IMR-90 (cell line): Measurements from ENCODE around the gene TNRC6B. TPM values are rescaled to one million over a fixed set of nuclear protein-coding genes. Genes with fewer than 3 reads are reported as not detected.

Source experiments
- ATAC-seq: fragments of 200-7000 bp; cut with Tn5 transposase; 2 replicates; pipeline ENCODE4 v1.9.1; 2020; ENCODE audit warnings: low read depth, mild to moderate bottlenecking, moderate library complexity
- BruUV-seq: library from RNA; stranded (reverse); fragments of 400-500 nt; replicated peaks from 2 replicates; lab custom pipeline; 2021; lab: Mats Ljungman, UMichigan
- CTCF ChIA-PET: fragments of 300-600 bp; formaldehyde crosslinking; extraction: SDS; loops from one replicate; lab custom pipeline; 2021; ENCODE audit warnings: antibody characterized with exemption; lab: Yijun Ruan, JAX
- POLR2A ChIA-PET: fragments of 300-600 bp; sonication (Branson Sonifier 250); formaldehyde crosslinking; loops from one replicate; lab custom pipeline; 2022; ENCODE audit warnings: antibody characterized with exemption; ENCODE audit not compliant: unreplicated experiment; lab: Charles Lee
- DNase-seq: peaks from one replicate; pipeline ENCODE4 v3.0.0; 2013
- H2AFZ ChIP-seq: replicated peaks from 2 replicates; pipeline ENCODE3; 2013; ENCODE audit warnings: low read length, mild to moderate bottlenecking; ENCODE audit not compliant: poor library complexity
- H2AK5ac ChIP-seq: 2 replicates; pipeline ENCODE4 v1.6.1; 2013; ENCODE audit warnings: low read depth, low read length, inconsistent platforms
- H2AK9ac ChIP-seq: replicated peaks from 2 replicates; pipeline ENCODE3; 2013; ENCODE audit warnings: mild to moderate bottlenecking, low read depth, low read length, moderate library complexity; ENCODE audit not compliant: poor library complexity
- H2BK120ac ChIP-seq: 2 replicates; pipeline ENCODE4 v1.6.1; 2013; ENCODE audit warnings: low read depth, low read length, inconsistent platforms
- H2BK15ac ChIP-seq: 3 replicates; pipeline ENCODE4 v1.6.1; 2013; ENCODE audit warnings: low read depth, low read length, inconsistent platforms
- H2BK20ac ChIP-seq: 2 replicates; pipeline ENCODE4 v1.6.1; 2013; ENCODE audit warnings: low read depth, mild to moderate bottlenecking, inconsistent platforms, low read length, moderate library complexity
- H2BK5ac ChIP-seq: 2 replicates; pipeline ENCODE4 v1.6.1; 2013; ENCODE audit warnings: mild to moderate bottlenecking, low read depth, low read length, inconsistent platforms; ENCODE audit not compliant: poor library complexity, severe bottlenecking
- H3K14ac ChIP-seq: replicated peaks from 2 replicates; pipeline ENCODE4 v1.6.1; 2013; ENCODE audit warnings: low read depth, low read length, inconsistent platforms
- H3K18ac ChIP-seq: 2 replicates; pipeline ENCODE4 v1.6.1; 2013; ENCODE audit warnings: low read depth, low read length, control low read depth
- H3K23ac ChIP-seq: 2 replicates; pipeline ENCODE4 v1.6.1; 2013; ENCODE audit warnings: low read depth, low read length, inconsistent platforms
- H3K27ac ChIP-seq: 2 replicates; pipeline ENCODE4 v1.5.1; 2013; ENCODE audit warnings: mild to moderate bottlenecking, control low read depth, low read length; ENCODE audit not compliant: insufficient read depth
- H3K27me3 ChIP-seq: 2 replicates; pipeline ENCODE4 v1.6.1; 2013; ENCODE audit warnings: low read length; ENCODE audit not compliant: control insufficient read depth, insufficient read depth
- H3K36me3 ChIP-seq: 2 replicates; pipeline ENCODE4 v1.6.1; 2013; ENCODE audit warnings: low read length, mixed read lengths; ENCODE audit not compliant: control insufficient read depth, insufficient read depth
- H3K4ac ChIP-seq: 2 replicates; pipeline ENCODE4 v1.6.1; 2013; ENCODE audit warnings: low read depth, low read length, inconsistent platforms
- H3K4me1 ChIP-seq: 2 replicates; pipeline ENCODE4 v1.6.1; 2013; ENCODE audit warnings: low read length, mixed read lengths; ENCODE audit not compliant: control insufficient read depth, insufficient read depth
- H3K4me2 ChIP-seq: 2 replicates; pipeline ENCODE4 v1.6.1; 2013; ENCODE audit warnings: low read depth, mild to moderate bottlenecking, control low read depth, low read length, moderate library complexity
- H3K4me3 ChIP-seq: 2 replicates; pipeline ENCODE4 v1.5.1; 2013; ENCODE audit warnings: low read depth, mild to moderate bottlenecking, control low read depth, low read length, moderate library complexity; ENCODE audit not compliant: insufficient read depth
- H3K56ac ChIP-seq: 2 replicates; pipeline ENCODE4 v1.6.1; 2013; ENCODE audit warnings: low read length, inconsistent platforms; ENCODE audit not compliant: insufficient read depth; ENCODE audit errors: extremely low read depth
- H3K79me1 ChIP-seq, 2 experiments: 2 replicates each; pipeline ENCODE4 v1.6.1; 2013; ENCODE audit warnings: low read length in 2 of 2, inconsistent platforms in 1 of 2, low read depth in 1 of 2
- H3K9ac ChIP-seq: 2 replicates; pipeline ENCODE4 v1.6.1; 2013; ENCODE audit warnings: low read depth, low read length, control low read depth
- H3K9me1 ChIP-seq: 2 replicates; pipeline ENCODE4 v1.6.1; 2013; ENCODE audit warnings: low read length, inconsistent platforms; ENCODE audit not compliant: insufficient read depth
- H3K9me3 ChIP-seq: 2 replicates; pipeline ENCODE4 v1.6.1; 2013; ENCODE audit warnings: low read length; ENCODE audit not compliant: control insufficient read depth, insufficient read depth
- H4K20me1 ChIP-seq: 2 replicates; pipeline ENCODE4 v1.6.1; 2013; ENCODE audit warnings: low read length, inconsistent platforms; ENCODE audit not compliant: insufficient read depth
- H4K5ac ChIP-seq: 2 replicates; pipeline ENCODE4 v1.6.1; 2013; ENCODE audit warnings: mild to moderate bottlenecking, low read depth, low read length, control low read depth
- H4K8ac ChIP-seq, 2 experiments: 2 replicates each; pipeline ENCODE4 v1.6.1; 2013; ENCODE audit warnings: low read depth in 2 of 2, low read length in 2 of 2, control low read depth in 1 of 2, inconsistent platforms in 1 of 2
- H4K91ac ChIP-seq: 2 replicates; pipeline ENCODE4 v1.6.1; 2013; ENCODE audit warnings: low read depth, low read length, inconsistent platforms; ENCODE audit not compliant: insufficient read depth
- BHLHE40 ChIP-seq: fragments of 150-350 bp; IDR thresholded peaks from 2 replicates; pipeline ENCODE4 v1.6.1; 2016; ENCODE audit warnings: mild to moderate bottlenecking, low read depth, low read length
- CEBPB ChIP-seq: IDR thresholded peaks from 2 replicates; pipeline ENCODE4 v1.6.1; 2012; ENCODE audit warnings: low read depth, low read length, improper control_type of control experiment
- CTCF ChIP-seq: conservative IDR thresholded peaks from 2 replicates; pipeline ENCODE4 v1.5.1; 2012; ENCODE audit warnings: mild to moderate bottlenecking, low read depth, low read length, improper control_type of control experiment
- ELK1 ChIP-seq: fragments of 150-350 bp; IDR thresholded peaks from 2 replicates; pipeline ENCODE4 v1.6.1; 2016; ENCODE audit warnings: low read depth, mild to moderate bottlenecking, low read length, moderate library complexity, borderline replicate concordance
- FOS ChIP-seq: fragments of 150-350 bp; IDR thresholded peaks from 2 replicates; pipeline ENCODE4 v1.6.1; 2016; ENCODE audit warnings: low read depth, low read length
- MAFK ChIP-seq: IDR thresholded peaks from 2 replicates; pipeline ENCODE4 v1.6.1; 2012; ENCODE audit warnings: low read depth, low read length, improper control_type of control experiment
- MAZ ChIP-seq: IDR thresholded peaks from 2 replicates; pipeline ENCODE4 v1.6.1; 2012; ENCODE audit warnings: low read depth, mild to moderate bottlenecking, low read length, improper control_type of control experiment, moderate library complexity, borderline replicate concordance
- MXI1 ChIP-seq: IDR thresholded peaks from 2 replicates; pipeline ENCODE4 v1.6.1; 2012; ENCODE audit warnings: low read depth, mild to moderate bottlenecking, low read length, moderate library complexity, borderline replicate concordance
- NFE2L2 ChIP-seq: fragments of 150-350 bp; IDR thresholded peaks from 2 replicates; pipeline ENCODE4 v1.6.1; 2016; ENCODE audit warnings: low read depth, mild to moderate bottlenecking, low read length
- POLR2A ChIP-seq: IDR thresholded peaks from 2 replicates; pipeline ENCODE4 v1.6.1; 2012; ENCODE audit warnings: mild to moderate bottlenecking, low read depth, low read length
- RAD21 ChIP-seq: IDR thresholded peaks from 2 replicates; pipeline ENCODE4 v1.6.1; 2012; ENCODE audit warnings: low read length, improper control_type of control experiment
- RCOR1 ChIP-seq: IDR thresholded peaks from 2 replicates; pipeline ENCODE4 v1.6.1; 2012; ENCODE audit warnings: mild to moderate bottlenecking, low read length, improper control_type of control experiment; ENCODE audit not compliant: insufficient replicate concordance
- RFX5 ChIP-seq: IDR thresholded peaks from 2 replicates; pipeline ENCODE4 v1.8.0; 2012; ENCODE audit warnings: low read depth, mild to moderate bottlenecking, low read length, moderate library complexity
- SMC3 ChIP-seq: fragments of 150-350 bp; IDR thresholded peaks from 2 replicates; pipeline ENCODE4 v1.6.1; 2016; ENCODE audit warnings: low read depth, mild to moderate bottlenecking, antibody characterized with exemption, low read length, moderate library complexity
- USF2 ChIP-seq: fragments of 150-350 bp; IDR thresholded peaks from 2 replicates; pipeline ENCODE4 v1.6.1; 2017; ENCODE audit warnings: mild to moderate bottlenecking, antibody characterized with exemption, low read length, low read depth
- WGBS, 2 experiments: methylation state at CpG; one replicate each; pipeline versions ENCODE4 v1.1.5 to v1.1.7; 2013; ENCODE audit warnings: missing lambda C conversion rate in 2 of 2; ENCODE audit not compliant: insufficient read length in 1 of 2; ENCODE audit errors: extremely low coverage in 2 of 2; 5-methylcytosine and 5-hydroxymethylcytosine counted together
- dilution Hi-C: fragments of 300-500 bp; cut with HindIII; formaldehyde crosslinking; loops from one replicate; pipeline ENCODE4 v1.14.3; 2018; ENCODE audit warnings: low sequenced_read_pairs; ENCODE audit not compliant: unreplicated experiment
- in situ Hi-C: fragments of 300-500 bp; cut with MboI; formaldehyde crosslinking; loops from 3 replicates; pipeline ENCODE4 v1.14.3; 2019; ENCODE audit warnings: low sequenced_read_pairs, inconsistent platforms, mixed read lengths
- intact Hi-C: fragments of 100-400 bp; cut with micrococcal nuclease; formaldehyde crosslinking; loops from 2 replicates; pipeline ENCODE4 v1.10.0; 2022
- polyA plus RNA-seq, 3 experiments: library from polyadenylated mRNA; depleted of rRNA; stranded (reverse); fragments of >200 nt; gene quantifications; 2 replicates each; pipeline ENCODE4 v1.2.3, GENCODE V29; 2012; ENCODE audit warnings: low replicate concordance in 1 of 3
- total RNA-seq: library from RNA; depleted of rRNA; stranded (reverse); fragments of >200 nt; gene quantifications from 2 replicates; pipeline ENCODE4 v1.2.3, GENCODE V29; 2012

TNRC6B gene
- total and polyA plus RNA-seq, 2 of the 4 experiments (the other 2 are of a cell fraction) = 3.9 to 17.0 TPM

GRCh38 chr22:40385036-40385782 is 207.5 kb downstream of the TNRC6B start:
- Histone ChIP-seq H3K79me1 (peaks cover 51 to 75% of the 10 kb centered on the region in 2 experiments), H4K8ac (no peak overlapping the region), H2AFZ (no peak overlapping the region), H3K4me2 (no peak overlapping the region), H3K27ac (no peak overlapping the region), H3K56ac (no peak overlapping the region), H2BK120ac (no peak overlapping the region), H2BK20ac (no peak overlapping the region), H3K4me1 (no peaks in the 10 kb centered on the region; the same call in 1 of the 2 replicates), H3K4ac (no peak overlapping the region), H3K14ac (no peak overlapping the region), H4K5ac (no peak overlapping the region), H2AK9ac (no peak overlapping the region), H3K23ac (no peak overlapping the region), H4K91ac (no peak overlapping the region), H3K18ac (no peak overlapping the region), H3K27me3 (no peaks in the 10 kb centered on the region), H3K9me1 (peaks cover 21% of the 10 kb centered on the region), H2BK15ac (no peak overlapping the region), H4K20me1 (peaks cover 31% of the 10 kb centered on the region), H3K36me3 (0 out of 2 replicates have a peak, but pooled peaks cover 1% of the 10 kb centered on the region), H2BK5ac (no peak overlapping the region), H3K9ac (no peak overlapping the region), H3K9me3 (no peaks in the 10 kb centered on the region), H3K4me3 (no peak overlapping the region), H2AK5ac (no peak overlapping the region)
- ATAC-seq (no peak), DNase-seq (no peak)
- ChIA-PET POLR2A (no interaction called here), CTCF (interaction anchor here (0.6 kb wide), 1 partner anchor 13 kb away, joined by 5 read pairs; no protein-coding TSS in a partner anchor)
- 83 to 100% methylated on average over 2 to 3 of the region's 10 CpGs for WGBS, 2 experiments
- in situ Hi-C loops (no loop called here), dilution Hi-C loops (no loop called here), intact Hi-C loops (no loop called here)
- BruUV-seq = no TSS peak
- no peak for TF ChIP-seq RFX5
- TF ChIP-seq SMC3 = no peak
- TF ChIP-seq MAZ = no peak
- TF ChIP-seq BHLHE40 = no peak
- no peak for TF ChIP-seq NFE2L2
- no peak for TF ChIP-seq MXI1
- no peak for TF ChIP-seq RCOR1
- no peak for TF ChIP-seq FOS
- TF ChIP-seq USF2 = no peak
- no peak for TF ChIP-seq CTCF
- TF ChIP-seq CEBPB = no peak
- TF ChIP-seq RAD21 = no peak
- no peak for TF ChIP-seq MAFK
- no peak for TF ChIP-seq POLR2A
- no peak for TF ChIP-seq ELK1
